ENCODE results near the gene STK35.

Gene STK35

GRCh38 chr20:2168946-2169345, 67.3 kb downstream of the STK35 start:
- TF ChIP-seq EZH2 (IDR thresholded peaks at IDR 0.05; ENCODE audit: borderline replicate concordance, low read length) (no peak), CTCF (IDR thresholded peaks at IDR 0.05; ENCODE audit: low read length) (no peak)

GRCh38 chr20:2169456-2170088, 67.9 kb downstream of the STK35 start:
- H4K20me1 ChIP-seq (ENCODE audit: insufficient read depth, low read length), result no peaks in the 10 kb centered on the region
- H3K79me2 ChIP-seq (ENCODE audit: insufficient read depth, low read length), result no peaks in the 10 kb centered on the region
- no peaks in the 10 kb centered on the region for H3K36me3 ChIP-seq (ENCODE audit: insufficient read depth, low read length)
- no peaks in the 10 kb centered on the region for H3K9me3 ChIP-seq (ENCODE audit: low read length)
- H3K4me1 ChIP-seq (ENCODE audit: insufficient read depth, low read length, severe bottlenecking), result no peaks in the 10 kb centered on the region
- no peaks in the 10 kb centered on the region for H3K9me2 ChIP-seq (ENCODE audit: low read depth, low read length)
- no peak overlapping the region for H3K9ac ChIP-seq (ENCODE audit: low read length)
- no peaks in the 10 kb centered on the region for H3K27me3 ChIP-seq (ENCODE audit: insufficient read depth, low read length)
- no peak for TF ChIP-seq EZH2 (IDR thresholded peaks at IDR 0.05; ENCODE audit: borderline replicate concordance, low read length)
- TF ChIP-seq CTCF (IDR thresholded peaks at IDR 0.05; ENCODE audit: low read length), result no peak
- H3K4me2 ChIP-seq (ENCODE audit: low read length), result no peak overlapping the region
- no peaks in the 10 kb centered on the region for H3F3A ChIP-seq (ENCODE audit: insufficient read depth, low read length)
- H3K4me3 ChIP-seq (ENCODE audit: low read depth, low read length, poor library complexity, severe bottlenecking), result no peak overlapping the region
- no peak overlapping the region for H3K27ac ChIP-seq (ENCODE audit: low read depth, low read length, poor library complexity, severe bottlenecking)
- H2AFZ ChIP-seq (ENCODE audit: low read length), result no peak overlapping the region

More at GRCh38 chr20:2168946-2169345, 67.3 kb downstream of the STK35 start:
- Histone ChIP-seq H3K27ac (ENCODE audit: low read depth, low read length, poor library complexity, severe bottlenecking) (no peak overlapping the region), H3K36me3 (ENCODE audit: insufficient read depth, low read length) (no peaks in the 10 kb centered on the region), H4K20me1 (ENCODE audit: insufficient read depth, low read length) (no peaks in the 10 kb centered on the region), H3K9ac (ENCODE audit: low read length) (no peak overlapping the region), H3K4me2 (ENCODE audit: low read length) (no peak overlapping the region), H3K4me3 (ENCODE audit: low read depth, low read length, poor library complexity, severe bottlenecking) (no peak overlapping the region), H2AFZ (ENCODE audit: low read length) (no peak overlapping the region), H3F3A (ENCODE audit: insufficient read depth, low read length) (no peaks in the 10 kb centered on the region), H3K9me3 (ENCODE audit: low read length) (no peaks in the 10 kb centered on the region), H3K4me1 (ENCODE audit: insufficient read depth, low read length, severe bottlenecking) (no peaks in the 10 kb centered on the region), H3K9me2 (ENCODE audit: low read depth, low read length) (no peaks in the 10 kb centered on the region), H3K79me2 (ENCODE audit: insufficient read depth, low read length) (no peaks in the 10 kb centered on the region), H3K27me3 (ENCODE audit: insufficient read depth, low read length) (no peaks in the 10 kb centered on the region)

GRCh38 chr20:2170404-2170803, 68.8 kb downstream of the STK35 start:
- no peaks in the 10 kb centered on the region for H4K20me1 ChIP-seq (ENCODE audit: insufficient read depth, low read length)
- H3K4me1 ChIP-seq (ENCODE audit: insufficient read depth, low read length, severe bottlenecking), result no peaks in the 10 kb centered on the region
- H3K9me2 ChIP-seq (ENCODE audit: low read depth, low read length), result no peaks in the 10 kb centered on the region
- H3K9me3 ChIP-seq (ENCODE audit: low read length), result no peaks in the 10 kb centered on the region
- H2AFZ ChIP-seq (ENCODE audit: low read length), result no peak overlapping the region
- no peak overlapping the region for H3K27ac ChIP-seq (ENCODE audit: low read depth, low read length, poor library complexity, severe bottlenecking)
- no peaks in the 10 kb centered on the region for H3K27me3 ChIP-seq (ENCODE audit: insufficient read depth, low read length)
- H3K79me2 ChIP-seq (ENCODE audit: insufficient read depth, low read length), result no peaks in the 10 kb centered on the region
- H3K36me3 ChIP-seq (ENCODE audit: insufficient read depth, low read length), result no peaks in the 10 kb centered on the region
- no peak overlapping the region for H3K9ac ChIP-seq (ENCODE audit: low read length)
- no peak overlapping the region for H3K4me3 ChIP-seq (ENCODE audit: low read depth, low read length, poor library complexity, severe bottlenecking)
- no peak overlapping the region for H3K4me2 ChIP-seq (ENCODE audit: low read length)
- no peak for TF ChIP-seq CTCF (IDR thresholded peaks at IDR 0.05; ENCODE audit: low read length)
- no peak for TF ChIP-seq EZH2 (IDR thresholded peaks at IDR 0.05; ENCODE audit: borderline replicate concordance, low read length)
- H3F3A ChIP-seq (ENCODE audit: insufficient read depth, low read length), result no peaks in the 10 kb centered on the region

Data from OCI-LY1 (cell line).